Non-pigmented ciliary epithelial cell (primary cell): Measurements from ENCODE around the gene FBXL17.
A peak's percentile ranks its signal among the peaks of the same experiment; 100 is the strongest.
"Not testable (repeated sequence)": the region's sequence is repeated elsewhere in the genome, so short reads cannot be mapped to it uniquely, and the experiment has no call there.

ENCODE experiments used
- DNase-seq: peaks from one replicate; pipeline ENCODE4 v3.0.0-alpha.2; 2010; ENCODE audit warnings: low read depth

FBXL17 gene

GRCh38 chr5:108303611-108304010 is 78.3 kb downstream of the FBXL17 start:
- DNase-seq = no peak

DNA sequence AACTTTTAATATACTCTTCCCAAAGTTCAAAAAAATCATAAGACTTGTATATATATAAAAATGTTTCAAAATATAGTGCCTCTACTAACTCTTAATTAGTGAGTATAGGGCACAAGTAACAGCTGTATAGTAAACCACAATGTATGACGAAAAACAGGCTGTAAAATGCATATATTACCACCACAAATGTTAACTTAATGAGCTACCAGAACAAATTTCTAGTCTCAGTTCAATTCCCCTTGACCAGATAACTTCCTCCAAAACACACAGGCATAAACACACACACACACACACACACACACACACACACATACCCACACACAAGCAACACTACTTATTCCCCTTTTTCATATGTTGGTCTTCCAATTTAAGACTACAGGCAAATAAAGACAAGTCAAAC is 78.8 kb downstream of the FBXL17 start:
- no peak for DNase-seq

DNA sequence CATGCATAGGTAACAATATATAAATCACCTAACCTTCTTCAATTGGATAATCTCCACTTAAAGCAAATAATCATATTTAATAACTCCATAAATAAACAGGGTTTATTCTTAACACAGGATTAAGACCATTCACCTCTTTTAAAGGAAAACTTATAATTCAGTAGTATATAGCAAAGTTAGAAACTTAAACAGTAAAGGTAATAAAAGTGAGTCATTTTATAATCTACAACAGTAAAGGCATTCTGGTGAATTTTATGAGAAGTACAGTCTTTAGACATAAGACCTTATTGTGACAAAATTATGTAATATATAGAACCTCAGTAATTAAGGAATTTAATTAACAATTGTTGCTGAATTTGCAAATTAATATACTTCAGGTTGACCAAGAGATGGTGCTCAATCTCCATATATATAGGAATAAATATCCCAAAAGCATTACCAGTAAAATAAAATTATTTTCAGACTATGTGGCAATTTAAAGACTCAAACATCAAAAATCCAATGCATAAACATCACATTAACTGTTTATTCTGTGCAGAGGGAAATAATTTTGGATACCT is 84.8 kb downstream of the FBXL17 start:
- DNase-seq = no peak

GRCh38 chr5:108295578-108296368 is 86.1 kb downstream of the FBXL17 start:
- DNase-seq = peak; percentile 3

GRCh38 chr5:108280960-108281569 is 100.8 kb downstream of the FBXL17 start:
- no peak for DNase-seq

DNA sequence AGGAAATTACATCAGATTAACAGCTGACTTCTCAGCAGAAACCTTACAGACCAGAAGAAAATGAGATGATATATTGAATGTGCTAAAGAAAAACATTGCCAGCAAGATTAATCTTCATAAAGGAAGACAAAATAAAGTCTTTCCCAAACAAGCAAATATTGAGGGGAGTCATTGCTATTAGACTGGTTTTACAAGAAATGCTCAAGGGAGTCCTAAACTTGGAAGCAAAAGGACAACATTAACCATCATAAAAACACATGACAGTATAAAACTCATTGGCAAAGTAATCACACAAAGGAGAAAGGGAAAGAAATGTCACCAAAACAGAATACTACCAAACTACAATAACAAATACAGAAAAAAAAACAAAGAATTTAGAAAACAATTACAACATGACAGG is 101.7 kb downstream of the FBXL17 start:
- DNase-seq = no peak

DNA sequence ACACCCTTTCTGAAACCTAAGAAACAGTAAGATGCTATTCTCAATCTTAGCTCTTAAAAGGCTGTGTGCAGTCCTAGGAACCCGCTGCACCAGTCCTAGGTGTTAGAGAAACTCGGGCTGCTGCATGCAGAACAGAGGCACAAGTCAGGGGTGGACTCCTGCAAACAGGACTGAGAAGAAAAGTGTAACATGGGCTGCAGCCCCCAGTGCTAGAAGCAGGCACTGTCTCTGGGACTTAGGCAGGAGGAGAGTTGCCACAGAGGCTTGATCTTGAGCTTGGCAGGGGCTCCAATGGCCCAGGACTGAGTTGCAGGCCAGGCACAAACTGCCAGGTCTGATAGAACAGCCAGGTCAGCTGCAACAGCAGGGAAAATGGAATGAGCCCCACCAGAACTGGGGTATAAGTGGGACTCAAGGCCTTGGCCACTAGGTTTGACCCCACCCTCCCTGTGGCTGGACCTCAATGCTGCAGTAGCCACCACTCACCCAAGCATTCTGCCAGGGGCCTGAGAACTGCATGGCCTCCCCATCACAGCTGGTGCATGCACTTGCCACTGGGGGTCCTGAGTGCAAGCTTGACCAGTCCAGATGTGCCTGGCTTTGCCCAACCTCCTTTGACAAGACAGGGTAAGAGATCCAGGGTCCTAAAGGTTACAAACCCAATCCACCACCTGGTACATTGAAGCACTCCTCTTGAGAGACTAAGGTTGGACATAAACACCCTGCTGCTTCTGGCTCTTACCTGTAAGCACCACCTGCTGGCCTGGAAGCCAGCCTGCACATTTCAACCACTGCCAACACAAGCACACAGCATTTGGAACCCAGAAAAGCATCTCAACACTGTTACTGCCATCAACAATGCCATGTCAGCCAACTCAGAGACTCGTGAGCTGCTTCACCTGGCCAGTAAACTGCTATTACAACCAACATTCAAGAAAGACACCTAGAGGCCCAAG is 103.3 kb downstream of the FBXL17 start:
- no peak for DNase-seq

- DNase-seq = no peak
Measured at GRCh38 chr5:108276187-108277050, 105.5 kb downstream of the FBXL17 start.

- DNase-seq = not testable (repeated sequence)
Measured at GRCh38 chr5:108274080-108274479, 107.8 kb downstream of the FBXL17 start.

- no peak for DNase-seq
Measured at GRCh38 chr5:108271127-108271526, 110.8 kb downstream of the FBXL17 start.

GRCh38 chr5:108266242-108266641 is 115.7 kb downstream of the FBXL17 start:
- DNase-seq = no peak

GRCh38 chr5:108264533-108264932 is 117.4 kb downstream of the FBXL17 start:
- no peak for DNase-seq

DNA sequence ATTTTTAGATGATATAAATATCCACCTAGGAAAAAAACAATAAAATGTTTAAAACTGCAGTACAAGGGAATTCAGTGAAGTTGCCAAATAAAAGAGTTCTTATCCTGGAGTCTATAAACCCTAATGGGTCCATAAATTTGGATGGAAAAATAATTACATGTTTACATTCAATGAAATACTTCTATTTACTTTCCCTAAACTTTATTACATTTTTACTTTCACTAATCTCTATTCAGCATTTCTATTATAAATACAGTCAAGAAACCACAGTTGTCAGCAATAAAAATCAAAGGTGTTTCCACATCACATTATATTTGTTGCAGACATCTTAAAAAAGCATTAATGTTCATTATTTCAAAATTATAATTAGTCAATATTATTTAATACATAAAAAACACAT is 118.6 kb downstream of the FBXL17 start:
- no peak for DNase-seq

DNA sequence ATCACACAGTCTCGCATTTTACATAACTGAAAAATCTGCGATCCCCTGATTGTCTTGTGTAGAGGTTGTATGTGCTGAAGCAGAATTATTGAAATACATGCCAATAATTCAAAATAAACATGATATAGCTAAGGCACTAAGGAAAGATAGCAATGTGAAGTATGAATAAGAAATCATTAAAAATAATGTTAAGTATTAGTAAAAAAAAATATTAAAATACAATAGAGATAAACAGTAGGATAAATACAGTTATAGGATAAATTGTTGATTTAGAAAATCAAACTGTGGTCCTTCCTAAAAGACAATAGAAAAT is 121.1 kb downstream of the FBXL17 start:
- DNase-seq = no peak

- peak; percentile 46 for DNase-seq
Measured at GRCh38 chr5:108260117-108260857, 121.6 kb downstream of the FBXL17 start.

DNA sequence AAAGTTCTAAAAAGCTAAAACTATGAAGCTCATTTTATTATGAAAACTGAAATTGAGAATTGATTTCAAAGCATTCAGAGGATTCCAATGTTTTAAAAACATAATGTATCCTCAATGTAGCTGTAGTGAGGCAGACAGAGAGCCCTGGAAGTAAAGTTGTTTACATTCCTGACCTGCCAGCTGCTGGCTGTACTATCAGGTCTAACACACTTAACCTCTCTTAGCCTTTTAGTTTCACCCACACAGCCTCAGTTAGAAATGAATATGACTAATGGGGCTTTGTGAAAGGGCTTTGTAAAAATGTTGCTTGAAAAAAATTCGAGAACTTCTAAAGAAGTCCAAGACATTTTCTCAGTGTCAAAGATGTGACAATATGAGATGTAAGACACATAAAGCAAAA is 122.6 kb downstream of the FBXL17 start:
- peak; percentile 26 for DNase-seq

DNA sequence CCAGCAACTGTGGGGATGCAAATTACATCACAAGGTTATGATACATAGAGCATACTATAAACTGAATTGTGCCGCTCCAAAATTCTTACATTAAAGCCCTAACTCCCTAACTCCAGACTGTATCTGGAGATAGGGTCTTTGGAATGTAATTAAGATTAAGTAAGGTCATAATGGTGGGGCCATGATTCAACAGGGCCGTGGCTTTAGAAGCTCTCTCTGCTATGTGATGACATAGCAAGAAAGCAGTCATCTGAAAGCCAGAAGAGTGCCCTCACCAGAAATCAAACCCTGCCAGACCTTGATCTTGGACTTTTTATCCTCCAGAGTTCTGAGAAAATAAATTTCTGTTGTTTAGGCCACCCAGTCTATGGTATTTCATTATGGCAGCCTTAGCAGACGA is 123.9 kb downstream of the FBXL17 start:
- DNase-seq = no peak

DNA sequence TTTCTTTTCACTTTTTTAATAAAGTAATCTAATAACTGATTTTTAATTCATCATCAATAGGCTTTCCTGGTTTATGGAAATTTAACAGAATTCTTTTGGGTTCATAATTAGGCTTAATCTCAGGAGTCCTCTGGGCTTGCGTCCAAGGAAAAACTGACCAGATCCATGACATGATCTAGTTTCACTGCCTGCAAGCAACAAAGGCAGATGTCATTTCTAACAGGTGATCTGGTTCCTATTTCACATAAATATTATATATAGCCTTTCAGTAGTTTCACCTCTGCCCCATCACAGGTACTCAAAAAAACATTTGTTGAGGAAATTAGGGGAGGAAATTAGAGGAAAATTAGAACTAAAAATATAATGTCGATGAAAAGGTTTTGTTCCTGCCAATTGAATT is 126.4 kb downstream of the FBXL17 start:
- DNase-seq = no peak

GRCh38 chr5:108251350-108251749 is 130.5 kb downstream of the FBXL17 start:
- DNase-seq = no peak

DNA sequence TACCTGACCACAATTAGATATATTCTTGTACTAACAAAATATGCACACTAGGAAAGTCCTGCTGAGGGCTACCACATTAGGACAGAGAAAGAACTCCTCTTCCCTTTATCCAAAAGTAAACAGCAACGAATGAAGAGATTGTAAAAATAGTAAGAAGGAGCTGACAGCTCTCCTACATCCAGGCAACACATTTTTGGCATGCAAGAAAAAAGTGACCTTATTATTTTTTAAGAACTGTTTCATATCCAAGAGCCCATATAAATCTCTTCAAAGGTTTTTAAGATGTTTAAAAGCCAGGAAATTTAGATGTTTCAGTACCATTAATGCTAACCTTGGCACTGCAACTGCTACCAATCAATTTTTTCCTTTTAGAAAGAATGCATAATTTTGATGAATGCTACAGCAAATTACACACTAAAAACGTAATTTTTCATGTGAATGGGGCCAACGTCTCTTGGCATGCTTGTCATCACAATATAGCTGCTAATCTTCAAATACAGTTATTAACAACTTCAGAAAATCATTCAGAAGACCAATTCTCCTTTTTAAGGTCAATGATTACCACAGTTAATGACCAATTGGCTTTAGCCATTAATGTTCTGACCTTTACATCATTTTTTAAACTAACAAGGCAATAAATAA is 132.0 kb downstream of the FBXL17 start:
- DNase-seq = no peak
